K562 (cell line): ENCODE data around the gene C3.
A peak's percentile ranks its signal among the peaks of the same experiment; 100 is the strongest.

Experiments used
- BHLHE40 ChIP-seq: IDR thresholded peaks from 2 replicates; pipeline ENCODE4 v1.6.1; 2011; ENCODE audit warnings: low read length, improper control_type of control experiment
- ILF3 ChIP-seq: fragments of 450-650 bp; IDR thresholded peaks from 2 replicates; pipeline ENCODE4 v1.6.1; 2018; ENCODE audit warnings: antibody characterized with exemption, mild to moderate bottlenecking, moderate library complexity, borderline replicate concordance
- MYC ChIP-seq, 2 experiments: fragments of 250-450 bp in 1 of 2; sonication (Bioruptor Pico) in 1 of 2; IDR thresholded peaks; 2 replicates each; pipeline versions ENCODE4 v1.5.1 to v1.6.1; 2012 to 2021; ENCODE audit warnings: low read depth in 2 of 2, borderline replicate concordance in 1 of 2, improper control_type of control experiment in 1 of 2, low read length in 1 of 2, mild to moderate bottlenecking in 1 of 2, moderate library complexity in 1 of 2
- NONO ChIP-seq, 2 experiments: fragments of 200-400 bp in 1 of 2; fragments of 450-650 bp in 1 of 2; formaldehyde crosslinking in 1 of 2; IDR thresholded peaks; 2 replicates each; pipeline ENCODE4 v1.6.1; 2017; ENCODE audit warnings: low read depth in 2 of 2, mild to moderate bottlenecking in 2 of 2, moderate library complexity in 2 of 2, low read length in 1 of 2
- POLR2AphosphoS5 ChIP-seq: IDR thresholded peaks from 2 replicates; pipeline ENCODE4 v1.6.1; 2011; ENCODE audit warnings: mild to moderate bottlenecking, low read depth, low read length, moderate library complexity; ENCODE audit not compliant: control insufficient read depth, insufficient read depth
- ZKSCAN8 ChIP-seq: fragments of 200-800 bp; sonication (Bioruptor generic); IDR thresholded peaks from 2 replicates; pipeline ENCODE4 v1.6.1; 2016; ENCODE audit warnings: missing genetic modification characterization, missing compliant biosample characterization
- TF ChIP-seq, protein P1 (sequence below), 2 experiments: IDR thresholded peaks; 2 replicates each; pipeline ENCODE4 v1.6.1; 2012; ENCODE audit warnings: improper control_type of control experiment in 2 of 2, low read depth in 2 of 2, low read length in 2 of 2, borderline replicate concordance in 1 of 2
- TF ChIP-seq, protein P2 (sequence below), 3 experiments: IDR thresholded peaks in 2 of 3; conservative IDR thresholded peaks in 1 of 3; 2 replicates each; pipeline ENCODE4 v1.5.1; 2011 to 2012; ENCODE audit warnings: low read length in 3 of 3, mild to moderate bottlenecking in 3 of 3, control low read depth in 2 of 3, improper control_type of control experiment in 1 of 3, inconsistent platforms in 1 of 3, low read depth in 1 of 3, mixed read lengths in 1 of 3, moderate library complexity in 1 of 3; ENCODE audit not compliant: insufficient read depth in 2 of 3
- TF ChIP-seq, protein P3 (sequence below), 2 experiments: fragments of 450-650 bp; formaldehyde crosslinking in 1 of 2; IDR thresholded peaks; 2 replicates each; pipeline versions ENCODE4 v1.4.0 to v1.6.1; 2014 to 2020; ENCODE audit warnings: mild to moderate bottlenecking in 2 of 2, borderline replicate concordance in 1 of 2, low read depth in 1 of 2

DNA sequence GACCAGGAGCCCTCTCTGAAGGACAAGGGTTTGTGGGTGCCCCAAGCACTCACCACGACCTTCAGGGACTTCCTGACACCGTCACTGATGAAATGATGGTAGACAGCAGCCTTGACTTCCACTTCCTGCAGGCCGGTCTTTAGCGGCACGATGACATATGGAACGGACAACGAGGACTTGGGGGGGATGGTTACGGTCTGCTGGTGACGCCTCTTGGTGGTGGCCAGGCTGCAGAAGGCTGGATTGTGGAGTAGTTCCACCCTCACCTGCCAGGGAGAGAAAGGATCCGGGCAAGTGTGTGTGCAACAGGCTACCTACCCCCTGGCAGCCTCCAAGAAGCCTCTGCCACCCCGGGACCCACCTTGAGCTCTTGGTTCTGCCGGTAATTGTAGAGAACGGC, 23.2 kb downstream of the C3 start:
- TF ChIP-seq NONO (IDR thresholded peaks at IDR 0.05; ENCODE audit: low read depth in 2 of 2, low read length in 1 of 2) (no peak), MYC (IDR thresholded peaks at IDR 0.05; ENCODE audit: low read depth, low read length) (no peak), MYC (CRISPR knock-in tag; IDR thresholded peaks at IDR 0.05; ENCODE audit: borderline replicate concordance, low read depth) (no peak), BHLHE40 (no peak), ZKSCAN8 (CRISPR knock-in tag) (no peak), POLR2AphosphoS5 (no peak), ILF3 (no peak)
- TF ChIP-seq, protein P1, sequence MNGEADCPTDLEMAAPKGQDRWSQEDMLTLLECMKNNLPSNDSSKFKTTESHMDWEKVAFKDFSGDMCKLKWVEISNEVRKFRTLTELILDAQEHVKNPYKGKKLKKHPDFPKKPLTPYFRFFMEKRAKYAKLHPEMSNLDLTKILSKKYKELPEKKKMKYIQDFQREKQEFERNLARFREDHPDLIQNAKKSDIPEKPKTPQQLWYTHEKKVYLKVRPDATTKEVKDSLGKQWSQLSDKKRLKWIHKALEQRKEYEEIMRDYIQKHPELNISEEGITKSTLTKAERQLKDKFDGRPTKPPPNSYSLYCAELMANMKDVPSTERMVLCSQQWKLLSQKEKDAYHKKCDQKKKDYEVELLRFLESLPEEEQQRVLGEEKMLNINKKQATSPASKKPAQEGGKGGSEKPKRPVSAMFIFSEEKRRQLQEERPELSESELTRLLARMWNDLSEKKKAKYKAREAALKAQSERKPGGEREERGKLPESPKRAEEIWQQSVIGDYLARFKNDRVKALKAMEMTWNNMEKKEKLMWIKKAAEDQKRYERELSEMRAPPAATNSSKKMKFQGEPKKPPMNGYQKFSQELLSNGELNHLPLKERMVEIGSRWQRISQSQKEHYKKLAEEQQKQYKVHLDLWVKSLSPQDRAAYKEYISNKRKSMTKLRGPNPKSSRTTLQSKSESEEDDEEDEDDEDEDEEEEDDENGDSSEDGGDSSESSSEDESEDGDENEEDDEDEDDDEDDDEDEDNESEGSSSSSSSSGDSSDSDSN (IDR thresholded peaks at IDR 0.05; ENCODE audit: borderline replicate concordance in 1 of 2, low read depth in 2 of 2, low read length in 2 of 2): no peak
- TF ChIP-seq, protein P2, sequence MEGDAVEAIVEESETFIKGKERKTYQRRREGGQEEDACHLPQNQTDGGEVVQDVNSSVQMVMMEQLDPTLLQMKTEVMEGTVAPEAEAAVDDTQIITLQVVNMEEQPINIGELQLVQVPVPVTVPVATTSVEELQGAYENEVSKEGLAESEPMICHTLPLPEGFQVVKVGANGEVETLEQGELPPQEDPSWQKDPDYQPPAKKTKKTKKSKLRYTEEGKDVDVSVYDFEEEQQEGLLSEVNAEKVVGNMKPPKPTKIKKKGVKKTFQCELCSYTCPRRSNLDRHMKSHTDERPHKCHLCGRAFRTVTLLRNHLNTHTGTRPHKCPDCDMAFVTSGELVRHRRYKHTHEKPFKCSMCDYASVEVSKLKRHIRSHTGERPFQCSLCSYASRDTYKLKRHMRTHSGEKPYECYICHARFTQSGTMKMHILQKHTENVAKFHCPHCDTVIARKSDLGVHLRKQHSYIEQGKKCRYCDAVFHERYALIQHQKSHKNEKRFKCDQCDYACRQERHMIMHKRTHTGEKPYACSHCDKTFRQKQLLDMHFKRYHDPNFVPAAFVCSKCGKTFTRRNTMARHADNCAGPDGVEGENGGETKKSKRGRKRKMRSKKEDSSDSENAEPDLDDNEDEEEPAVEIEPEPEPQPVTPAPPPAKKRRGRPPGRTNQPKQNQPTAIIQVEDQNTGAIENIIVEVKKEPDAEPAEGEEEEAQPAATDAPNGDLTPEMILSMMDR (IDR thresholded peaks at IDR 0.05 in 2 of 3, conservative IDR thresholded peaks at IDR 0.05 in 1 of 3; ENCODE audit: insufficient read depth in 2 of 3, low read depth in 1 of 3, low read length in 3 of 3): no peak
- TF ChIP-seq, protein P3, sequence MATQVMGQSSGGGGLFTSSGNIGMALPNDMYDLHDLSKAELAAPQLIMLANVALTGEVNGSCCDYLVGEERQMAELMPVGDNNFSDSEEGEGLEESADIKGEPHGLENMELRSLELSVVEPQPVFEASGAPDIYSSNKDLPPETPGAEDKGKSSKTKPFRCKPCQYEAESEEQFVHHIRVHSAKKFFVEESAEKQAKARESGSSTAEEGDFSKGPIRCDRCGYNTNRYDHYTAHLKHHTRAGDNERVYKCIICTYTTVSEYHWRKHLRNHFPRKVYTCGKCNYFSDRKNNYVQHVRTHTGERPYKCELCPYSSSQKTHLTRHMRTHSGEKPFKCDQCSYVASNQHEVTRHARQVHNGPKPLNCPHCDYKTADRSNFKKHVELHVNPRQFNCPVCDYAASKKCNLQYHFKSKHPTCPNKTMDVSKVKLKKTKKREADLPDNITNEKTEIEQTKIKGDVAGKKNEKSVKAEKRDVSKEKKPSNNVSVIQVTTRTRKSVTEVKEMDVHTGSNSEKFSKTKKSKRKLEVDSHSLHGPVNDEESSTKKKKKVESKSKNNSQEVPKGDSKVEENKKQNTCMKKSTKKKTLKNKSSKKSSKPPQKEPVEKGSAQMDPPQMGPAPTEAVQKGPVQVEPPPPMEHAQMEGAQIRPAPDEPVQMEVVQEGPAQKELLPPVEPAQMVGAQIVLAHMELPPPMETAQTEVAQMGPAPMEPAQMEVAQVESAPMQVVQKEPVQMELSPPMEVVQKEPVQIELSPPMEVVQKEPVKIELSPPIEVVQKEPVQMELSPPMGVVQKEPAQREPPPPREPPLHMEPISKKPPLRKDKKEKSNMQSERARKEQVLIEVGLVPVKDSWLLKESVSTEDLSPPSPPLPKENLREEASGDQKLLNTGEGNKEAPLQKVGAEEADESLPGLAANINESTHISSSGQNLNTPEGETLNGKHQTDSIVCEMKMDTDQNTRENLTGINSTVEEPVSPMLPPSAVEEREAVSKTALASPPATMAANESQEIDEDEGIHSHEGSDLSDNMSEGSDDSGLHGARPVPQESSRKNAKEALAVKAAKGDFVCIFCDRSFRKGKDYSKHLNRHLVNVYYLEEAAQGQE (IDR thresholded peaks at IDR 0.05; ENCODE audit: borderline replicate concordance): 0 out of 2 replicates have a peak, but pooled peaks have one; percentile 6
- TF ChIP-seq, protein P3 (CRISPR knock-in tag; IDR thresholded peaks at IDR 0.05; ENCODE audit: low read depth): no peak
